Heart right ventricle (tissue), 16 donors: ENCODE data around the gene NUP98. TPM values are rescaled to one million over a fixed set of nuclear protein-coding genes. Genes with fewer than 3 reads are reported as not detected.

Experiments used
- ATAC-seq, 8 donors: fragments of 200-7000 bp; cut with Tn5 transposase; one replicate each; pipeline ENCODE4 v1.9.1; 2020; ENCODE audit warnings: mild to moderate bottlenecking in 8 of 8, moderate library complexity in 8 of 8, moderate number of reproducible peaks in 1 of 8
- DNase-seq, 2 donors: peaks; one replicate each; pipeline ENCODE4 v3.0.0-alpha.2; 2020
- H3K27ac ChIP-seq, 10 donors: fragments of 200-600 bp; sonication (generic) in 2 of 10; one replicate each; pipeline versions ENCODE4 v1.5.0 to v1.8.0; 2020 to 2022; ENCODE audit warnings: mild to moderate bottlenecking in 3 of 10
- H3K27me3 ChIP-seq, 7 donors: fragments of 200-600 bp; one replicate each; pipeline ENCODE4 v1.8.0; 2021 to 2022; ENCODE audit warnings: mild to moderate bottlenecking in 2 of 7
- H3K36me3 ChIP-seq, 9 donors: fragments of 200-600 bp; sonication (generic) in 1 of 9; one replicate each; pipeline versions ENCODE4 v1.5.0 to v1.8.0; 2020 to 2022; ENCODE audit warnings: mild to moderate bottlenecking in 2 of 9
- H3K4me1 ChIP-seq, 9 donors: fragments of 200-600 bp; sonication (generic) in 1 of 9; one replicate each; pipeline versions ENCODE4 v1.5.0 to v1.8.0; 2020 to 2022; ENCODE audit warnings: mild to moderate bottlenecking in 4 of 9
- H3K4me3 ChIP-seq, 10 donors: fragments of 200-600 bp; sonication (generic) in 2 of 10; one replicate each; pipeline versions ENCODE4 v1.5.0 to v1.8.0; 2020 to 2022; ENCODE audit warnings: mild to moderate bottlenecking in 7 of 10, moderate library complexity in 2 of 10
- H3K9me3 ChIP-seq, 11 donors: fragments of 200-600 bp in 10 of 11; sonication (generic) in 2 of 11; one replicate each; pipeline versions ENCODE4 v1.5.0 to v1.8.0; 2013 to 2022; ENCODE audit warnings: mild to moderate bottlenecking in 2 of 11, control low read depth in 1 of 11, moderate library complexity in 1 of 11
- WGBS, 2 donors: extraction: QIAGEN DNeasy Blood & Tissue Kit; methylation state at CpG; one replicate each; pipeline ENCODE4 v1.1.7; 2013; ENCODE audit warnings: inconsistent platforms in 1 of 2; 5-methylcytosine and 5-hydroxymethylcytosine counted together
- intact Hi-C, 10 donors: fragments of 100-400 bp; cut with DNase I; formaldehyde crosslinking; loops; one replicate each; pipeline versions ENCODE4 v1.11.1 to v1.14.2; 2022
- polyA plus RNA-seq, 2 donors: library from polyadenylated mRNA; stranded (reverse); fragments of 200-250 nt; gene quantifications; one replicate each; pipeline ENCODE4 v1.2.3, GENCODE V29; 2013
- total RNA-seq, 10 donors: library from RNA; stranded (reverse); fragmentation: NEBNext Ultra II Directional in 3 of 10; extraction: Animal tissue kit (Norgen Biotek cat#: 25700) in 3 of 10; gene quantifications; one replicate each; pipeline versions ENCODE4 v1.2.1 to v1.2.4, GENCODE V29; 2021 to 2023
- TF ChIP-seq, protein P1 (sequence below), 9 donors: fragments of 200-600 bp; sonication (generic) in 2 of 9; IDR thresholded peaks; one replicate each; pipeline versions ENCODE4 v1.5.0 to v1.8.0; 2021 to 2022; ENCODE audit warnings: antibody characterized with exemption in 9 of 9, mild to moderate bottlenecking in 5 of 9, moderate library complexity in 1 of 9
- donor health status: Arrhythmogenic right ventricular cardiomyopathy.
- donor health status: ischemic (EF 13 %, LVEDD 7.1; RV severe dilation, severe dysfunction).
- donor health status: healthy with polysubstance abuse.
- donor health status: DM: no; HTN: yes; CAD: no.
- donor health status: DM: no; HTN: no; CAD: no.
- donor health status: ischemic (EF 25% LVEDD 6.9; RV normal size, moderate dysfunction).
- donor health status: ischemic (EF 25% LVEDD 5.7; RV mildly dilated, moderate dysfunction).
- donor health status: healthy.
- donor health status: DM: yes; HTN: yes; CAD: no.
- donor health status: Ischemic cardiomyopathy.
- donor health status: ischemic (EF 35%, LVEDD 5.7; RV mildly dilated, moderate dysfunction).
- donor health status: nonischemic (EF 11% LVEDD 7.7; RV severe dilation, severe dysfunction).
- donor health status: DM: yes; HTN: yes; CAD: no.
- donor health status: PGD.
- donor health status: ischemic (EF 29% LVEDD 5.4; RV normal size, mild dysfunction).
- donor health status: nonischemic (EF 23%, LVEDD 6.1; RV moderate dilation, normal function).

Gene NUP98
- total and polyA plus RNA-seq, 12 donors, result 11.1 to 65.5 (median 46.0) TPM

GRCh38 chr11:3627291-3627690 lies 170.1 kb downstream of the NUP98 start:
- H3K9me3 ChIP-seq, result no peaks in the 10 kb centered on the region

DNA sequence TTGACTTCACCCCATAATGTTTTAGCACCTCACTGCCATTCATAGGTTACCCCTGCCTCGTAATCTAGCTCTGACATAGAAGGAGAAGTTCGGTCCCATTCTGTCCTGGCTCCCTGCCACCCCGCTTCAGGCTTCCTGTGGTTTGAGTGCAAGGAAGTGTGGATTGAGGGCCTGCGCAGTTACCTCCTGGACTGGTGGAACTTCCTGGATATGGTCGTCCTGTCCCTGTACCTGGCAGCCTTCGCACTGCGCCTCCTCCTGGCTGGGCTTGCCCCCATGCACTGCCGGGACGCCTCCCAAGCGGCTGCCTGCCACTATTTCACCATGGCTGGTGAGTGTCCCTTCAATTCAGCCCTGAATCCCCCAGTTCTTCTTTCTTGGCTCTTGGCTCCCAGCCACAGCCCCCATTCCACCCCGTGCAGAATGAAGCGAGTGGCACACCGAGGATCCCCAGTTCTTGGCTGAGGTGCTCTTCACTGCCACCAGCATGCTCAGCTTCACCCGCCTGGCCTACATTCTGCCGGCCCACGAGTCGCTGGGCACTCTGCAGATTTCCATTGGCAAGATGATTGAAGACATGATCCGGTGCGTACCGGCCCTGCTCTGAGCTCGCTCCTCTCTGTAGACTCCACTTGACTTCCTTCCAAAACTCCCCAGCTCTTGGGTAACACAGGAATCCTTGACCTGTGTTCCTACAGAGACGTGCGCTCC lies 170.9 kb downstream of the NUP98 start:
- peak in 6 of 8 donors; percentile 25 to 51 (median 46) for ATAC-seq
- TF ChIP-seq, protein P1, sequence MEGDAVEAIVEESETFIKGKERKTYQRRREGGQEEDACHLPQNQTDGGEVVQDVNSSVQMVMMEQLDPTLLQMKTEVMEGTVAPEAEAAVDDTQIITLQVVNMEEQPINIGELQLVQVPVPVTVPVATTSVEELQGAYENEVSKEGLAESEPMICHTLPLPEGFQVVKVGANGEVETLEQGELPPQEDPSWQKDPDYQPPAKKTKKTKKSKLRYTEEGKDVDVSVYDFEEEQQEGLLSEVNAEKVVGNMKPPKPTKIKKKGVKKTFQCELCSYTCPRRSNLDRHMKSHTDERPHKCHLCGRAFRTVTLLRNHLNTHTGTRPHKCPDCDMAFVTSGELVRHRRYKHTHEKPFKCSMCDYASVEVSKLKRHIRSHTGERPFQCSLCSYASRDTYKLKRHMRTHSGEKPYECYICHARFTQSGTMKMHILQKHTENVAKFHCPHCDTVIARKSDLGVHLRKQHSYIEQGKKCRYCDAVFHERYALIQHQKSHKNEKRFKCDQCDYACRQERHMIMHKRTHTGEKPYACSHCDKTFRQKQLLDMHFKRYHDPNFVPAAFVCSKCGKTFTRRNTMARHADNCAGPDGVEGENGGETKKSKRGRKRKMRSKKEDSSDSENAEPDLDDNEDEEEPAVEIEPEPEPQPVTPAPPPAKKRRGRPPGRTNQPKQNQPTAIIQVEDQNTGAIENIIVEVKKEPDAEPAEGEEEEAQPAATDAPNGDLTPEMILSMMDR (IDR thresholded peaks at IDR 0.05), result no peak
- Histone ChIP-seq H3K4me1 (peaks cover 0 to 10% (median 0%) of the 10 kb centered on the region in 9 donors), H3K27me3 (no peaks in the 10 kb centered on the region), H3K27ac (no peak overlapping the region), H3K9me3 (no peaks in the 10 kb centered on the region), H3K4me3 (peak overlapping the region in 3 of 10 donors; percentile 11 to 41 (median 13)), H3K36me3 (no peaks in the 10 kb centered on the region)
- WGBS, 2 donors, result 81 to 86% methylated on average over 23 of the region's 23 CpGs
- intact Hi-C loops, result no loop called here
- peak; percentile 55 to 57 for DNase-seq

More at GRCh38 chr11:3627291-3627690, 170.1 kb downstream of the NUP98 start:
- Histone ChIP-seq H3K36me3 (no peaks in the 10 kb centered on the region), H3K4me3 (no peak overlapping the region), H3K27ac (no peak overlapping the region), H3K27me3 (no peaks in the 10 kb centered on the region), H3K4me1 (peaks cover 0 to 17% (median 4%) of the 10 kb centered on the region in 9 donors)
- TF ChIP-seq, protein P1 (IDR thresholded peaks at IDR 0.05), result no peak
- DNase-seq (no peak), ATAC-seq (peak in 5 of 8 donors; percentile 12 to 70 (median 27))
- intact Hi-C loops, result no loop called here
- 92 to 96% methylated on average over 1 of the region's 1 CpG for WGBS, 2 donors

Other genes with a start within 250 kb of the NUP98 start
- gene ART5, start 155.6 kb downstream of the NUP98 start, total RNA-seq, result 1 to 10 TPM in 6 of 10 donors, under 1 TPM in 4; 0.42 to 6.5 (median 1.5) TPM
- gene ART5, start 155.6 kb downstream of the NUP98 start, polyA plus RNA-seq, result 1 to 10 TPM in 1 of 2 donors, under 1 TPM in 1; 0.72 to 2.1 TPM
- gene ART1, start 152.4 kb downstream of the NUP98 start, total RNA-seq, result 1 to 10 TPM in 5 of 10 donors, under 1 TPM in 3, not detected in 2; 0.22 to 2.8 (median 1.4) TPM
- under 1 TPM in 1 of 2 donors, not detected in 1; 0.03 TPM for gene ART1, start 152.4 kb downstream of the NUP98 start, polyA plus RNA-seq
- 1 to 10 TPM in 2 of 10 donors, under 1 TPM in 8; 0.24 to 1.6 (median 0.51) TPM for gene CHRNA10, start 126.2 kb downstream of the NUP98 start, total RNA-seq
- gene CHRNA10, start 126.2 kb downstream of the NUP98 start, polyA plus RNA-seq, result under 1 TPM; 0.42 to 0.95 TPM
- 10 to 100 TPM; 17.2 to 29.8 (median 20.9) TPM for gene PGAP2, start 11.0 kb upstream of the NUP98 start, total RNA-seq
- gene PGAP2, start 11.0 kb upstream of the NUP98 start, polyA plus RNA-seq, result 10 to 100 TPM; 12.7 to 25.9 TPM
- gene RHOG, start 43.4 kb upstream of the NUP98 start, total RNA-seq, result 10 to 100 TPM; 15.3 to 46.9 (median 20.3) TPM
- 10 to 100 TPM; 19.3 to 55.7 TPM for gene RHOG, start 43.4 kb upstream of the NUP98 start, polyA plus RNA-seq
- gene STIM1, start 58.1 kb upstream of the NUP98 start, total RNA-seq, result 10 to 100 TPM; 25.8 to 55.7 (median 39.9) TPM
- 10 to 100 TPM; 11.9 to 37.6 TPM for gene STIM1, start 58.1 kb upstream of the NUP98 start, polyA plus RNA-seq